Measurements from ENCODE around the gene ERGIC1. TPM values are rescaled to one million over a fixed set of nuclear protein-coding genes. Genes with fewer than 3 reads are reported as not detected.

Gene ERGIC1
- total RNA-seq, 3 donors from 2014 or later (not counting 1 experiment from before 2014, with no cell fraction given) = 86.2 to 126 (median 121) TPM

GRCh38 chr5:172818081-172818480, 16.0 kb upstream of the ERGIC1 start:
- no peaks in the 10 kb centered on the region for H3K36me3 ChIP-seq (ENCODE audit: control insufficient read depth, insufficient read depth, low read length)
- no peaks in the 10 kb centered on the region for H3K27me3 ChIP-seq (ENCODE audit: control insufficient read depth, insufficient read depth, low read length)
- Mint-ChIP-seq H3K9me3 (no peaks in the 10 kb centered on the region), H3K36me3 (no peaks in the 10 kb centered on the region), H3K27ac (no peak overlapping the region), H3K27me3 (ENCODE audit: low read depth in 2 of 2) (peaks cover 0 to 3% of the 10 kb centered on the region in 2 donors), H3K4me3 (no peak overlapping the region), H3K4me1 (peaks cover 0 to 5% of the 10 kb centered on the region in 2 donors)
- H3K4me3 ChIP-seq (ENCODE audit: low read length) = no peak overlapping the region
- DNase-seq = no peak
- TF ChIP-seq CTCF (IDR thresholded peaks at IDR 0.05) = no peak
- H3K27ac ChIP-seq (ENCODE audit: low read length) = no peak overlapping the region
- ATAC-seq = no peak
- intact Hi-C loops (cut with micrococcal nuclease) = no loop called here
- H3K9me3 ChIP-seq (ENCODE audit: control insufficient read depth, insufficient read depth, low read length) = no peaks in the 10 kb centered on the region
- 94% methylated on average over 3 of the region's 3 CpGs for WGBS (ENCODE audit: insufficient coverage)
- H3K4me1 ChIP-seq (ENCODE audit: control insufficient read depth, insufficient read depth, low read length) = no peaks in the 10 kb centered on the region

- Histone ChIP-seq H3K27ac (ENCODE audit: low read length) (no peak overlapping the region), H3K9me3 (ENCODE audit: control insufficient read depth, insufficient read depth, low read length) (no peaks in the 10 kb centered on the region), H3K36me3 (ENCODE audit: control insufficient read depth, insufficient read depth, low read length) (no peaks in the 10 kb centered on the region), H3K4me3 (ENCODE audit: low read length) (no peak overlapping the region), H3K4me1 (ENCODE audit: control insufficient read depth, insufficient read depth, low read length) (no peaks in the 10 kb centered on the region), H3K27me3 (ENCODE audit: control insufficient read depth, insufficient read depth, low read length) (no peaks in the 10 kb centered on the region)
- TF ChIP-seq CTCF (IDR thresholded peaks at IDR 0.05) = no peak
- ATAC-seq (no peak), DNase-seq (no peak)
- Mint-ChIP-seq H3K4me1 (peaks cover 0 to 5% of the 10 kb centered on the region in 2 donors), H3K4me3 (no peak overlapping the region), H3K27me3 (ENCODE audit: low read depth in 2 of 2) (no peaks in the 10 kb centered on the region), H3K27ac (no peak overlapping the region), H3K9me3 (no peaks in the 10 kb centered on the region), H3K36me3 (no peaks in the 10 kb centered on the region)
- intact Hi-C loops (cut with micrococcal nuclease) = no loop called here
- WGBS (ENCODE audit: insufficient coverage) = 81% methylated on average over 3 of the region's 3 CpGs
Observed at GRCh38 chr5:172819569-172819968, 14.5 kb upstream of the ERGIC1 start.

GRCh38 chr5:172820046-172820767, 13.8 kb upstream of the ERGIC1 start:
- intact Hi-C loops (cut with micrococcal nuclease) = no loop called here
- TF ChIP-seq CTCF (IDR thresholded peaks at IDR 0.05) = no peak
- Mint-ChIP-seq H3K27me3 (ENCODE audit: low read depth in 2 of 2) (no peaks in the 10 kb centered on the region), H3K36me3 (peaks cover 2% of the 10 kb centered on the region), H3K9me3 (no peaks in the 10 kb centered on the region), H3K4me1 (peaks cover 0 to 5% of the 10 kb centered on the region in 2 donors), H3K4me3 (no peak overlapping the region), H3K27ac (no peak overlapping the region)
- H3K36me3 ChIP-seq (ENCODE audit: control insufficient read depth, insufficient read depth, low read length) = no peaks in the 10 kb centered on the region
- DNase-seq (no peak), ATAC-seq (no peak)
- no peaks in the 10 kb centered on the region for H3K27me3 ChIP-seq (ENCODE audit: control insufficient read depth, insufficient read depth, low read length)
- H3K9me3 ChIP-seq (ENCODE audit: control insufficient read depth, insufficient read depth, low read length) = no peaks in the 10 kb centered on the region
- no peak overlapping the region for H3K27ac ChIP-seq (ENCODE audit: low read length)
- H3K4me1 ChIP-seq (ENCODE audit: control insufficient read depth, insufficient read depth, low read length) = no peaks in the 10 kb centered on the region
- WGBS (ENCODE audit: insufficient coverage) = 70% methylated on average over 16 of the region's 16 CpGs
- H3K4me3 ChIP-seq (ENCODE audit: low read length) = no peak overlapping the region

Measured in natural killer cell (primary cell).